A549 (cell line): ENCODE measurements around the gene P2RX3.

Source experiments
- CBX8 ChIP-seq: fragments of 200-600 bp; sonication (generic); IDR thresholded peaks from 2 replicates; pipeline ENCODE4 v1.6.1; 2016
- POLR2A ChIP-seq: IDR thresholded peaks from 2 replicates; pipeline ENCODE4 v1.6.1; 2012; ENCODE audit warnings: mild to moderate bottlenecking, low read length
- TF ChIP-seq, protein P1 (sequence below): fragments of >200 bp; sonication (Bioruptor Twin); formaldehyde crosslinking; IDR thresholded peaks from 3 replicates; pipeline ENCODE4 v1.5.1; 2016

GRCh38 chr11:57348636-57349313, 10.6 kb downstream of the P2RX3 start:
- TF ChIP-seq POLR2A (no peak), CBX8 (no peak)
- TF ChIP-seq, protein P1, sequence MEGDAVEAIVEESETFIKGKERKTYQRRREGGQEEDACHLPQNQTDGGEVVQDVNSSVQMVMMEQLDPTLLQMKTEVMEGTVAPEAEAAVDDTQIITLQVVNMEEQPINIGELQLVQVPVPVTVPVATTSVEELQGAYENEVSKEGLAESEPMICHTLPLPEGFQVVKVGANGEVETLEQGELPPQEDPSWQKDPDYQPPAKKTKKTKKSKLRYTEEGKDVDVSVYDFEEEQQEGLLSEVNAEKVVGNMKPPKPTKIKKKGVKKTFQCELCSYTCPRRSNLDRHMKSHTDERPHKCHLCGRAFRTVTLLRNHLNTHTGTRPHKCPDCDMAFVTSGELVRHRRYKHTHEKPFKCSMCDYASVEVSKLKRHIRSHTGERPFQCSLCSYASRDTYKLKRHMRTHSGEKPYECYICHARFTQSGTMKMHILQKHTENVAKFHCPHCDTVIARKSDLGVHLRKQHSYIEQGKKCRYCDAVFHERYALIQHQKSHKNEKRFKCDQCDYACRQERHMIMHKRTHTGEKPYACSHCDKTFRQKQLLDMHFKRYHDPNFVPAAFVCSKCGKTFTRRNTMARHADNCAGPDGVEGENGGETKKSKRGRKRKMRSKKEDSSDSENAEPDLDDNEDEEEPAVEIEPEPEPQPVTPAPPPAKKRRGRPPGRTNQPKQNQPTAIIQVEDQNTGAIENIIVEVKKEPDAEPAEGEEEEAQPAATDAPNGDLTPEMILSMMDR, result no peak
